GM18858 (cell line): ENCODE results near the gene GRP.
"Not testable (repeated sequence)": the region's sequence is repeated elsewhere in the genome, so short reads cannot be mapped to it uniquely, and the experiment has no call there.

Source experiments
- ATAC-seq: cut with Tn5 transposase; IDR thresholded peaks from one replicate; pipeline ENCODE4 v1.9.1; 2021; ENCODE audit not compliant: unreplicated experiment

Gene GRP

DNA sequence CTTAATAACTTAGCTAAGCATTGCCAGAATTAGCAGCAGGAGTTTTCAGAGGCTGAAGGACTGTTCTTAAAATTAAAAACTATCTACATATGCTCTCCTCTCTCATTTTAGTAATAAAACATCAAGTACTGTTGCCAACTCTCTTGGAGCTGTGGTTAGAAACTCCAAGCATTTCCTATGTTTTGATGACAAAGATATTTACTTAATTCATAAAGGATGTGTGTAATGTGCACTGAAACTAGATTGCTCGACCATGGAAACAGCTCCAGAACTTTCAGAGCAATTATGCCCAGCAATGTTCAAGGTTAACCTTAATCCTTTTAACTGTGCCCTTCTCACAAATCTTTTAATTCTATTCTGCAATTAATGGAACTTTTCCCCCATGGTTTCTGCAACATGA lies 8.4 kb downstream of the GRP start:
- ATAC-seq, result no peak

DNA sequence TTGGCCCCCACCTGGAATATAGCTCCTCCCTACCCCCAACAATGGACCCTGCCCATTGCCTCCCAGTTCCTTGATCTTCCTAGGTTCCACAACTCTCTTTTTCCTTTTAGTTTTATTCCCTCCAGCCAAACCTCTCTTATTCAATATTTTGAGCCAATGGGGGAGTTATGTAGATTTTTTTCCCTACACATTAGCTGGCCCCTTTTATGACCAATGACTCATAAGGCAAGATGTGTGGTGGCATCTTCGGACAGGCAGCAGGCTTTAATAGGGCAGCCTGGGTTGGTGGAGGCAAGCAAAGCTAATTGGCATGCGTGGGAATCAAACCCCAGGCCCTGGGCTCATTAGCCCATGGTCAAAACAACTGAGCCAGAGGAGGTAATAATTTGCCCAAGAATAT lies 9.2 kb downstream of the GRP start:
- ATAC-seq, result no peak

GRCh38 chr18:59229701-59230443 lies 9.9 kb downstream of the GRP start:
- peak; percentile 44 for ATAC-seq

- ATAC-seq, result no peak
These were observed 11.2 kb downstream of the GRP start for GRCh38 chr18:59231114-59231513.

- no peak for ATAC-seq
These were observed 11.9 kb downstream of the GRP start for GRCh38 chr18:59231877-59232276.

- no peak for ATAC-seq
These were observed 12.5 kb downstream of the GRP start for GRCh38 chr18:59232309-59233016.

GRCh38 chr18:59233017-59233410 lies 13.1 kb downstream of the GRP start:
- no peak for ATAC-seq

- ATAC-seq, result no peak
These were observed 18.4 kb downstream of the GRP start for GRCh38 chr18:59238385-59238784.

GRCh38 chr18:59239642-59240041 lies 19.7 kb downstream of the GRP start:
- no peak for ATAC-seq

- no peak for ATAC-seq
These were observed 22.9 kb downstream of the GRP start for GRCh38 chr18:59242906-59243305.

DNA sequence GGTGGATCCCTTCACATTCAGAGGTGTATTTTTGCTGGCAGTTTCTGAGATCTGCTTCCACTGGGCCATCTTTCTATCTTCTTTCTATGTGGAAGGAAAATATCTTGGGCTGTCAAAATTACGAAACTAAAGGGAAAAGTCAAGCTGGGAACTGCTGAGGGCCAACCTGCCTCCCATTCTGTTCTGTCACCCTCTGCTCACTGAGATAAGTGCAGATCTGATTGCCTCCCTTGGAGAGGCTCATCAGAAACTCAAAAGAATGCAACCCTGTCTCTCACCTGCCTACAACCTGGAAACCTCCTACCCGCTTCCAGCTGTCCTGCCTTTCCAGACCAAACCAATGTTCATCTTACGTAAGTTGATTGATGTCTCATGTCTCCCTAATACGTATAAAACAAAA lies 26.8 kb downstream of the GRP start:
- no peak for ATAC-seq

- ATAC-seq, result no peak
These were observed 29.3 kb downstream of the GRP start for GRCh38 chr18:59249199-59249774.

DNA sequence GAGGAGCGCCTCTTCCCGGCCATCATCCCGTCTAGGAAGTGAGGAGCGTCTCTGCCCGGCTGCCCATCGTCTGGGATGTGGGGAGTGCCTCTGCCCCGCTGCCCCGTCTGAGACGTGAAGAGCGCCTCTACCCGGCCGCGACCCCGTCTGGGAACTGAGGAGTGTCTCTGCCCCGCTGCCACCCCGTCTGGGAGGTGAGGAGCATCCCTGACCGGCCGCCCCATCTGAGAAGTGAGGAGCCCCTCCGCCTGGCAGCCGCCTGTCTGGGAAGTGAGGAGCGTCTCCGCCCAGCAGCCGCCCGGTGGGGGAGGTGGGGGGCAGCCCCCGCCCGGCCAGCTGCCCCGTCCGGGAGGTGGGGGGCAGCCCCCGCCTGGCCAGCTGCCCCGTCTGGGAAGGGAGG lies 35.5 kb downstream of the GRP start:
- ATAC-seq, result not testable (repeated sequence)

- ATAC-seq, result not testable (repeated sequence)
These were observed 41.9 kb downstream of the GRP start for GRCh38 chr18:59261842-59262241.

DNA sequence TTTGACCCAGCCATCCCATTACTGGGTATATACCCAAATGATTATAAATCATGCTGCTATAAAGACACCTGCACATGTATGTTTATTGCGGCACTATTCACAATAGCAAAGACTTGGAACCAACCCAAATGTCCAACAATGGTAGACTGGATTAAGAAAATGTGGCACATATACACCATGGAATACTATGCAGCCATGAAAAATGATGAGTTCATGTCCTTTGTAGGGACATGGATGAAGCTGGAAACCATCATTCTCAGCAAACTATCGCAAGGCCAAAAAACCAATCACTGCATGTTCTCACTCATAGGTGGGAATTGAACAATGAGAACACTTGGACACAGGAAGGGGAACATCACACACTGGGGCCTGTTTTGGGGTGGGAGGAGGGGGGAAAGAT lies 42.3 kb downstream of the GRP start:
- not testable (repeated sequence) for ATAC-seq

DNA sequence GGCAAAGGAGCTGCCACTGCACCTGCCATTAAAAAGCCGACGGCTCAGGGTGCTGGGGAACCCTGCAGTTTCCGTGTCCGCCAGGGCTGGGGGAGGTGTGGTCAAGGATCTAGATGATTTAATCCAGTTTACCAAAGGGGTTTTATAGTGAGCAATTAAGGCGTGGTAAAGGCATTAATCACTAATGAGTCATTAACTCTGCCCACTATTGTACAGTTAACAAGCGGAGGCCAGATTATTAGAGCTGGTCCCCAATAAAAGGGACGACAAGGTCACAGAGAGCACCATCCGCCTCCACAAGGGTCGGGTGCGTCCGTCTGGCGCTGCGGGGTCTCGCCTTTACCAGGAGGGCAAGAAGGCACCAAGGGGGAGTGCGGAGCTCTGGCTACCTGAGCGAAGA lies 43.7 kb downstream of the GRP start:
- no peak for ATAC-seq

DNA sequence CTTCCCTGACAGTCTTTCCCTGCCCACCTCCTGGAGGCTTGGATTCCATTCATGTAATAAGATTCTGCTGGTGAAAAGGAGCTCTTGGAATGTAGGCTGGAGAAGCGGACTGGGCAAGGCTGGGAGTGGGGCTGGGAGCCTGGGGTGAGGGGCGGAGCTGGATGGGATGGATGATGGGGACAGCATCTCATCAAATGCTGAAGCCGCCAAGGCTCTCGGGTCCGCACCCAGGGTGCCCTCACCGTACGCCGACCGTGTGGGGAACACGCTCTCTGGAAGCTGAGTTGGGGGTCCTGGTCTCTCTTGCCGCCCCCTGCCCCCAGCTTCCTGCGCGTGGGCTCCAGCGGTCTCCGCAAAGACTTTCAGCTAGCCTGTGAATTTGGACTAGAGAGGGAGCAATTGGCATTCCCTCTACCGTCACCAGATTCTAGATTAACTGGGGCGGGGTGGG lies 44.2 kb downstream of the GRP start:
- no peak for ATAC-seq

DNA sequence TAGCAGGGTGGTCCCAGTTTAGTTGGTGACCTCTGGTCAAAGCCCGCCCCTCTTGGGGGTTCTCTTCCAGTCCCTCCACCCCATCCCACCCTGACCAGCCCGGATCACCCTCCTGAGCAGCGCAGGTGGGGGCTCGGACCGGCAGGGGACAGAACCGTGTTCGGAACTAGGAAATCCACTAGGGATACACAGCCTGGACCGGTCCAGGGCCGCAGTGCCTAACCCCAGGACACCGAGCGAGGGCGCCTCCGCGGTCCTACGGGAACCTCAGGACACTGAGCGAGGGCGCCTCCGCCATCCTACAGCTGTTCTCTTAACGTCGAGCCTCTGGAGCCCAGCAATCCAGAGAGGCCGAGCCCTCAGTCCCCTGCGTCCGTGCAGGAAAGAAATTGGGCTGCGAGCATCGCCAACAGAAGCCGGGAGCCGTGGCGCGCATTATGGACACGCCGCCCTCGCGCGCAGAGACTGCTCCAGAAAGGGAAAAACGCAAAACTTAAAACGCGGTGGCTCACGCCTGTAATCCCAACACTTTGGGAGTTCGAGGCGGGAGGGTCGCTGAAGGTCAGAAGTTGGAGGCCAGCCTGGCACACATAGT lies 44.8 kb downstream of the GRP start:
- ATAC-seq, result no peak

DNA sequence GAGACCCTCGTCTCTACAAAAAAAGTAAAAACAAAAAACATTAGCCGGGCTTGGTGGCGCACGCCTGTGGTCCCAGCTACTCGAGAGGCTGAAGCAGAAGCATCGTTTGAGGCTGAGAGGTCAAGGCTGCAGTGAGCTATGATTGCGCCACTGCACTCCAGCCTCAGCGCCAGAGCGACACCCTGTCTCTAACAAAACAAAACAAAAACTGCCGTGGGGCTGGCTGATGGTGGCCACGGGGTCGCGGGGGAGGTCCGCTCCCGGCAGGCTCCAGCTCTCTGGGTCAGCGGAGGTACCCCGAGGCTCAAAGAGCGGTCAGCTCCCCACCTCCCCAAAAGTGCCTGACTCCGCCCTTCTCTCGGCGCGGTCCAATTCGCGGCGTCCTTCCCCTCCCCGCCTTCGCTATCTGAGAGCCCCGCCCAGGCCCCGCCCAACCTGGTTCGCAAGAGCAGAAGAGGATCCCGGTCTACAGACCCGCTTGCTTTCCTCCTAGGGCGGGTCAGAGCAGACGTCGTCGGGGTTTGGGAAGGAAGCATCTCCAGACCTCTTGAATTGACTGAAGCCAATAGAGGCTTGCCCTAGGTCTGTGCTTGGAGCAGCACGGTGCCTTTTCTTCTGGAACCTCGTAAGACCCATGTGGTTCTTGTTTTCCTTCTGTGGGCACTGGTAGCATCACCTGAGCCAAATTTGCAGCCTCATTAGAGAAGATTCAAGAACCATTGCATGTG lies 45.5 kb downstream of the GRP start:
- ATAC-seq, result no peak

GRCh38 chr18:59265974-59266369 lies 46.0 kb downstream of the GRP start:
- ATAC-seq, result no peak

GRCh38 chr18:59266459-59266858 lies 46.5 kb downstream of the GRP start:
- ATAC-seq, result no peak
